ENCODE data around the gene RALGDS.
"Not testable (repeated sequence)": the region's sequence is repeated elsewhere in the genome, so short reads cannot be mapped to it uniquely, and the experiment has no call there.

Gene RALGDS

DNA sequence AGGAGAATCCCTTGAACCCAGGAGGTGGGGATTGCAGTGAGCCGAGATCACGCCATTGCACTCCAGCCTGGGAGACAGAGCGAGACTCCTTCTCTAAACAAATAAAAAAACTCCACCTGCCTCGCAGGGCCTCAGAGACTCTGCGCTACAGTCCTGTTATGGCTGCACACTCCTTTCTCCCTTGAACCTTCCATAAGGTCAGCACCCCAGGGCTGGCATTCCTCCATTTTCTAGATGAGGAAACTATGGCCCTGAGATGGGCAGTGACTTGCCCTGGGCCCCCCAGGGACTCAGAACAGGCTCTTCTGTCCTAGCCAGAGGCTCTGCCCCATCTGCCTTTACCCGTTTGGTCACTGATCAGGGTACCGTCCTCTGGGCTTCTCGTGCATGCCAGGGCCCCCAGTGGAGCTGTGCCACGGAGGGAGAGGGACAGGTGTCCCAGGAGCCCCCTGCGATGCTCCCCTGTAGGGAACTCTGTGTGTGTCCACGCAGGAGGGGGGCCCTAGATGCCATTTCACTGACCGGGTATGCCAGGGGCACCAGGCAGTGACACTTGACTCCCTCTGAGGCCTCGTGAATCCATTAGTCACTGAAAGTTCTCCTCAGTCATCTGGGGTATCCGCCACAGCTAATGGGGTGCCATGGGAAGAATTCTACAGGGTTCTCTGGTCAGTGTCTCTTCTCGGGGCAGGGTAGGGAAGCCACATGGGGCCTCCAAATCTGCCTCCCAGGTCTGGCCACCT is 16.2 kb downstream of the RALGDS start:
- DNase-seq, result no peak

DNA sequence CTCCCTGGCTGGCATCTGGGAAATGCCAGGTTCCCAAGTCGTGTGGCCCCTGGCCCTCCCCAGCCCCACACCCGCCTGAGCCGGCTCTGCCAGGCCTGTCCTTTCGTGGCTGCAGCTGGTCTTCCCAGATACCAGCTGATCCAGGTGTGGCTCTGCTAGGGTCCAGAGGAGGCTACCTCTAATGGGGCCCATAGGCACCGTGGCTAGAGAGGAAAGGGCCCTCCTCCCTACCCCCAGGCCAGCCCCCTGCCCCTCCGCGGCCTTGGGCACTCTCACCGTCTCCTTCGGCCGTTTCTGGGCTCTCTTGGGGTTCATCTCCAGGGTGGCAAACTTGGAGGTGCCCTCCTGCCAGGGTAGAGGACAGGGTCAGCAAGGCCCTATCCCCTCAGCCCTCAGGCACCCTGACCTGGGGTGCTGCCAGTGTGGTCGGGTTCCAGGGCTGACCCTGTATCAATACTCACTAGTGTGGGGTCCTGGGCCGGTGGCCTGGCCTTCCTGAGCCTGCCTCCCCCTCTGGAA is 17.0 kb downstream of the RALGDS start:
- DNase-seq, result no peak

DNA sequence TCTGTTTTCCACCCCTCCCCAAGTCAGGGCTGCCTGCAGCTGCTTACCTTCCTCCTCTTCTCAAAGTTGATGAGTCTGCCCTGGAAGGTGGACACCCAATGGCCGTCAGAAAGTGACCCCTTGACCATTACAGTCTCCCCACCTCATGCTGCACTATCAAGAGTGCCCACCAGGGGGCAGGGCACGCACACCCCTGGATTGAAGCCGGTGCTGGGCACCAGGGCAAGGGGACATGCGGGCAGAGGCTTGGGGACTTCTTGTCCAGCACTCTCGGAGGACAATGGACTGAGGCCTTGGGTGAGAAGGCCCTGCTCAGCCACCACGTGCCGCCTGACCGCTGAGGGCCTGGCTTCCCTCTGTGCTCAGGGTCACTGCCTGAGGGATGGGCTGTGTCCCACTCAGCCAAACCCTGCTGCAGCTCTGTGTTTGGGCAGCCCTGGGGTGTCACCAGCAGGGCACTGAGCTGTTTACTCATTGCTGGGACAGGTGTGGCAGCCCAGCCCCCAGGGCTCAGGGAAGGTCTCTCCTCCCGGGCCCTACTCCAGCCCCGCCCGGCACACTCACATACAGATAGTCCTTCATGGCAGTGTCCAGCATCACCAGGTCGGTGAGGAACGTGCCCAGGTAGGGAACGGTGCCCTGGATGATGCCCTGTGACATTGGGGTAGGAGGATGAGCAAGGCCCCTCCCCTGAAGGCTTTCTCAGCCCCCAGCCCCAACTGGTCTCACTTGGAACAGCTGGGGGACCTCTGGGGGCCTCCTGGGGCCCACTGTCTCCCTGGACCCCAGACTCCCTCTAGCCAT is 17.7 kb downstream of the RALGDS start:
- peak; percentile 42 for DNase-seq

DNA sequence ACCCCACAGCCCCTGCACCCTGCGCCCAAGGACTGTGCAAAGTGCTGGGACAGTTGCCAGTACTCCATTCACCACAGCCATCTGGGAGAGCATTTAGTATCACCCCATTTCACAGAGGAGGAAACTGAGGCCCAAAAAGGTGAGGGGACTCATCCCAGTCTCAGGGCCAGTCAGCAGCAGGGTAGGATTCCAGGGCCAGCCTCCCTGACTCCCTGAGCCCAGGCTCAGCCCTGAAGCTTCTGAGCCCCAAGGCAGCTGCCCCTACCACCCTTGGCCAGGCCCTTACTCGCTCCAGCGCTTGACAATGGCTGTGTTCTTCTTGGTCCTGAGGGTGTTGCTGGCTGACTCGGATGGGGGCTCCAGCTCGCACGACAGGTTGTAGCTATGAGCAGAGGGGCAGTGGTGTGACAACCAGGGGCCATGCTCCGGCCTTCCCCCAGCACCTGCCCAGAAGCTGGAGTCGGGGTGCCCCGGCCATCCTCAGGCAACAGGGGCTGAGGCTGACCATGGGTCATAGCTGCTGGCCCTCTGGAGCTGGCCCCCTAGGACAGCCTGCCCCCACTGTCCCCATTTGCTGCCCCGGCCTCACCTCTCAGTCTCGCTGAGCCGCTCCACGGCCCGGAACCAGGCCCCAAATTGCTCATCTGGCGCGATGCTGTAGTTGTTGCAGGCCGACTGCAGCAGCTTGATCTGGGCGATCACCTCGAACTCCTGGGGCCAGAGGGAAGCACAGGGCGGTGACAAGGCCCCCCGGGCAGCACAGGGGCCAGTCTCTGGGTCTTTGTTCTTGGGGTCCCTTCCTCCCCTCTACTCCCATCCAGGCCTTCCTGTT is 18.6 kb downstream of the RALGDS start:
- DNase-seq, result no peak

DNA sequence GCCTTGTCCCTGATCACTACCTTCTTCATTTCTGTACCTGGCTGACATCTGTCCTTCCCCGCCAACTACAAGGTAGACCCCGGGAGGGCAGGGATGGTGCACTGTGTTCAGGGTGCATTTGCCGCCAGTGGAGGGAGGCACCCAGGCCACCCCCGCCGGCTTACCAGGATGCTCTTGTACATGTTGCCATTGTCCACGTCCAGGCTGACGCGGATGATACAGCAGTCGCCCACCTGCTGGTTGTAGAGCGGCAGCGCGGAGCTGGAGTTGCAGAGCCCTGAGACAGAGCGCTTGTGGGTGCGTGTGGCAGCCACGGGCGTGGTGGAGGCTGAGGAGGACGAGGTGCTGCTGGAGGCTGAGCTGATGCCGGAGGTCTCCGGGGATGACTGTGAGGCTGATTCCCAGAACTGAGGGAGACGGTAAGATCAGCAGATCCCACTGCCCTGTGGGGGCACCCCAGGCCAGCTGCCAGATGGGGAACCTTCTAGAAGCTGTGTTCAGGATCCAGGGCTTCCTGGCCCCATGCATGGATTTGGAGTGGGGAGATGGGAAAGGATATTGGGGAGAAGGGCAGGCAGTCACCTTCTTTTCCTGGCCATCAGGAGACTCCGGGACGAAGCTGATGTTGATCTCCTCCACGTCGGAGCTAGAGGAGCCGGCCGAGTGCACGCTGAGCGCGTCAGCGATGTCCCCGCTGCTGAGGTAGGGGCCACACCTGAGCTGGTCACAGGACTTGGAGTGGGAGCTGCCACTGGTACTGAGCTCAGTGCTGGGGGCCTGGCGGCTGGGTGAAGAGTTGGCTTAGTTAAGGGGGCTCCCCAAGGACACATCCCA is 19.5 kb downstream of the RALGDS start:
- no peak for DNase-seq

DNA sequence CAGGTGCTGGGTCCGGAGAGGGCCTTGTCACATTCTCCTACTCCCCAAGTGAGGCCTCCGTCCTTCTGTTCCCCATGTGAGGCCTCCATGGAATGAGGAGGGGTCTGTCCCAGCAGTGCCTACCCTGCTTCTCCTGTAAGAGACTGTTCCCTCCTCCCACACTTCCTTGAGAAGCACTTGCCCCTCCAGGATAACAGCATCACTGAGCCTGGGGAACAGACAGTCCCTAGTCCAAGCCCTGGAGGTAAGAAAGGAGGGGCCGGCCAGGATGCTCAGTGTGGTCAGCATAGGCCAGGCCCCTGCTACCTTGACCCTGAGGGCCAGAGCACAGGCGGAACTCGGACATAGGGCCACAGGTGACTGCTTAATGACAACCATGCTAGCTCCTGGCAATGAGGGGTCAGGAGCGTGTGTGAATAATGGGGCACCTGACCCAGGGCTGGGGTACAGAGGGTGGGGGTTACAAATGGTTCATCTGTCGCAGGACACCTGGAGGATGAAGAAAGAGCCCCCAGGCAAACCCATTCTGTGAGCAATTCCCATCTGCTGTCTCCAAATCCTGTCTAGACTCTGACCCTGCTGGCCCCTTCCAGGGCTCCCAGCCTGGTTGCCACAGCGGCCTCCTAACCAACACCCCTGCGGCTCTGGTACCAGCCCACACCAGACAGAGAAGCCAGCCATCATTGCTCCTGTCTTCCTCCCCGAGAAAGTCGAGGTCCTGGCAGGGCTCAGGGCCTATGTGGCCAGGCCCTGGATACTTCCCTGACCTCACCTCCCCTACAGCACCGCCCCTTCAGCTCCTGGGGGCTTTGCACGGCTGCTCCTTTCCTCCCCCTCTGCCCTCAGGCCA is 20.3 kb downstream of the RALGDS start:
- DNase-seq, result no peak

DNA sequence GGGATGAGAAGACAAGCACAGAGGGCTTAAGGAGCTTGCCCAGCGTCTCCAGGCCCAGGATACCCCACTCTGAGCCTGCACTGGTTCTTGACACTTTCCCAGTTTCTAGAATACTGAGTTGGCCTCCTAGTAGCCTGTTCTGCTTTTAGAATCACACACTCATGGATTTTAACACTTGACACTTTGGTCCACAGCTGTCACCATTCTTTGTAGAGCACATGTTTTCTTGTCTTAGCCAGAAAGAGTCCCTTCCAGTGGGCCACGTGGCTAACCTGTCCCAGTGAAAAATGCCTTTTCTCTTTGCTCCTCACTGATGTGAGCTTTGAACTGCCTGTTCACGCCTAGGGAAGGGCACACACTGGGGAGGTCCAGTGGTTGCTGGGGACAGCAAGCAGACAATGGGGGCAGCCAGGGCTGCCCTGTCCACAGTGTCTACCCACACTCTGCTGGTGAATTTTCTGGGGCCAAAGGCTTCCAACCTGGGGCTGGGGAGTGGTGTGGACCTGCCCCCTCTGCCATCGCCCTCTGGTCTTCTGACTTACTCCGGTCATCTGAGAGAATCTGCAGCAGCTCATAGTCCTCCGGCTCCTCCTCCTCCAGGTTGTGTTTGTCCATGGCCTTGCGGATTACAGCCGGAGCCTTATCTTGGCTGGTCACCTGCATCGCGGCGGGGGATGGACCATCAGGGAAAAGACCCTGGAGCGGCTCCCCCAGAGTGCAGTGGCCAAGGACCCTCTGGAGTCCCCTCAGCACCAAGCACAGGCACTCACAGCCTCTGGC is 21.1 kb downstream of the RALGDS start:
- no peak for DNase-seq

DNA sequence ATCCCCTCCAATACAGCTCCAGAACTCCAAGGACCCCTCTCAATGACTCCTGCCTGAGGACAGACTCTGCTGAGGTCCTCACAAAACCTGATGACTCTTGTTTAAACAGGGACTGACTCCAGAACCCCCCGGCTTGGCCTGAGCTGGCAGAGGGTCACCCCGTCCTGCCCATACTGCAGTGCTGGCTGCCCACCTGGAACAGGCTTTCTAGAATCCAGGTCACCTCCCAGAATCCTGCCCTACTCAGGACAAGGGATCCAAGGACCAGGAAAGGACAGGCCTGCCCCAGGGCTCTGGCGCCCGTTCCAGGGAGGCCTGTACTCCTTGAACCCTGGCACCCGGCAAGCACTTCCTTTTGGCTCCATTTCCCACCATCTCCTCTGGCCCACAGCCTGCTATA is 22.2 kb downstream of the RALGDS start:
- DNase-seq, result no peak

DNA sequence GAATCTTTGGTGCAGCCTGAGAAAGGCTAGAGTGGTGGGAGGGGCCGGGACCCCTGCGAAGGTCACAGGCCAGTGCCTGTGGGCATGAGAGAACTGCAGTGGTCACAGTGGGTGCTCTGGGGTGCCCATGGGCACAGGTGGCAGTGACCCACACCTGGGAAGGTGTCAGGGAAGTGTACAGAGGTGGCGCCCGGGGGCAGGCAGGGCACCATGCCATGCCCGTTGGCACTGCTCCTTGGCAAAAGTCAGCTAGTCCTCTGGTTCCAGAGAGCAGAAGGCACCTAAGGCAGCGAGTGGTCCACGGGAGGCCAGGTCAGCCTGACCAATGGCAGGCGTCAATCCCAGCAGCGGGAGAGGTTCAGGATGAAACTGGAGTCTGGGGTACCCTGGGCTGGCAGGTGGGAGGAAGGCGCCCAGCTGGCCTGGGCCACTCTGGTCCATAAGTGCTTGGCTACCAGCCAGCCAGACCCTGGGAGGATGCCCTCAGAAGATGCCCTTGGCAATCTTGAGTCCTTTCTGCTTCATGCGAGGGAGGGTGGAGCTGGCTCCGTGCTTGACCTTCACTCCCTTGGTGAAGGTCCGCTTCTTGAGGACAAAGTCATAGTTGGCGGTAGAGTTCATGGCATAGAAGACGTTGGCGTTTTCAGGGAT is 22.8 kb downstream of the RALGDS start:
- DNase-seq, result no peak

DNA sequence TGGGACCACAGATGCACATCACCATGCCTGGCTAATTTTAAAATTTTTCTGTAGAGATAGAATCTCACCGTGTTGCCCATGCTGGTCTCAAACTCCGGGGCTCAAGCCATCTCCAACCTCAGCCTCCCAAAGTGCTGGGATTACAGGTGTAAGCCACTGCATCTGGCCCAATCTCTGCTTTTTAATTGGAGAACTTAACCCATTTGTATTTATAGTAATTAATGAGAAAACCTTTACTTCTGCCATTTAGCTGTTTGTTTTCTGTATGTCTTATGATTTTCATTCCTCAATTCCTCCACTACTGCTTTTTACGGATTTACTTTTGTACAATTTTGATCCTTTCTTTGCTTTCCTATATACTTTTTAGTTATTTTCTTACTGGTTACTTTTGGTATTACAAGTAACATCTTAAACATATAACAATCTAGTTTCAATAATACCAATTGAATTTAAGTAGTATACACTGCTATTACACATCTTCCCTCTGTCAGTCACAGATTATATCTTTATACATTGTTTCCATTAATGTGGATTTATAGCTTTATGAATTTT is 26.1 kb downstream of the RALGDS start:
- no peak for DNase-seq

DNA sequence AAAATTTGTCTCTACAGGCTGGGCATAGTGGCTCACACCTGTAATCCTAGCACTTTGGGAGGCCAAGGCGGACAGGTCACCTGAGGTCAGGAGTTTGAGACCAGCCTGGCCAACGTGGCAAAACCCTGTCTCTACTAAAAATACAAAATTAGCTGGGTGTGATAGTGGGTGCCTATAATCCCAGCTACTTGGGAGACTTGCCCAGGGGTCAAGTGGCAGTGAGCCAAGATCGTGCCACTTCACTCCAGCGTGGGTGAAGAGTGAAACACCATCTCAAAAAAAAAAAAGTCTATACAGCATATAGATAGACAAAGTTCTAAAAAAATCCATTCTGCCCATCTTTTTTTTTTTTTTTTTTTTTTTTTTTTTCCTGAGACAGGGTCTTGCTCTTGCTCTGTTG is 26.7 kb downstream of the RALGDS start:
- DNase-seq, result not testable (repeated sequence)

DNA sequence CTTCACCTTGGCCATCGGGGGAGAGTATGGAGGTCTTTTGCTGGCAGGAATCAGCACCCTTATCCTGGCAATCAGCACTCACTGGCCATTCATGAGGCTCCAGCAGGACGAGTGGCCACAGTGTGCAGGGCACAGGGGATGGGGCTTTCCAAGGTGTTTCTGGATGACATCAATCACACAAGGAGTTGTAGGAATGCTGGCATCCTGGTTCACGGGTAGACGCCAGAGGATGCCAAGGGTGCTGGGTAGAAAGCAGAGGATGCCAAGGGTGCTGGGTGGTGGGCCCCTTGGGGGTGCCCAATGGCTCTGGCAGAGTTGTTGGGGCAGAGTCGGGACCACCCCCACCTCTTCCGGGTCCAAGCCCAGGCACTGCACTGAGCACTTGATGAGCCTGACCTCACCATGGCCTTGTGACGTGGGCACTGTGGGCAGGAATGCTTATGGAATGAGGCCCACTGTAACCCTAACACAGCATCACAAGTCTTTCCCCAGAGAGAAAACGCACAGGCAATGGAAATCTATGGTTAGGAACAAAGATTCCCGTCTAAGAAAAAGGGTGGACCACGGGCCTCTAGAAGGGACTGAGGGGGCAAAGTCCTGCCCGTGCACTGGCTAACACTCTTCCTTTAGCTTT is 30.2 kb downstream of the RALGDS start:
- DNase-seq, result no peak

DNA sequence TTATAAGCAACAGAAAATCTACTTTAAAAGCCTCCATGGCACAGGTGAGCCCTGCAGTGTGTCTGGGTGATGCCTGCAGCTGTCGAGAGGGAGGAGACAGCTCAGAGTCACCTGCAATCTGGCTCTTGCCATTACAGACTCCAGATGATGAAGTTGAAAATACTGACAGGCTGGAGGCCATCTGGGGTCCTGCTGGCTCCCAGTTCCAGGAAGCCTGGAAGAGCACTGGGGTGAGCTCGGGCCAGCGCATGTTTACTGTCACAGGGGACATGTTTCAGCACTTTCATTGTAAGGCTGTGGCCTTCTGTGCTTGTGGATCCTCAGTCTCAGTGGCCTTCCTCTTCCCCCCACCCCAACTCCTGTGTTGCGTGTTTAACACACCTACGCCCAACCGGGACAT is 30.9 kb downstream of the RALGDS start:
- DNase-seq, result no peak

DNA sequence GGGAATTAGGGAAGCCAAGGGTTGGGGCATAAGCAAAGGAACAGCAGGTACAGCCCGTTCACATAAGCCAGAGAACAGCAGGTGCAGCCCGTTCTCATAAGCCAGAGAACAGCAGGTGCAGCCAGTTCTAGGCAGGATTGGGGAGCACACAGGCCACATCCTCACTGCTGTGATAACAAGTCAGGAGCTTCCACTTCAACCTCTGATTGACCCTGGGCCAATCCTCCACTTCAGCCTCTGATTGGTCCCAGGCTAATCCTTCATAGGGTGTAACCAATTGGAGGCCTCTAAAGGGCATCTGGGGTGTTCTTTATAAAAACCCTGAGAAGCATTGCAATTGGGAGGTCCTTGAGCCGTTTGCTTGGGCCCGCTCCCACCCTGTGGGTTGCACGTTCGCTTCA is 31.8 kb downstream of the RALGDS start:
- no peak for DNase-seq

DNA sequence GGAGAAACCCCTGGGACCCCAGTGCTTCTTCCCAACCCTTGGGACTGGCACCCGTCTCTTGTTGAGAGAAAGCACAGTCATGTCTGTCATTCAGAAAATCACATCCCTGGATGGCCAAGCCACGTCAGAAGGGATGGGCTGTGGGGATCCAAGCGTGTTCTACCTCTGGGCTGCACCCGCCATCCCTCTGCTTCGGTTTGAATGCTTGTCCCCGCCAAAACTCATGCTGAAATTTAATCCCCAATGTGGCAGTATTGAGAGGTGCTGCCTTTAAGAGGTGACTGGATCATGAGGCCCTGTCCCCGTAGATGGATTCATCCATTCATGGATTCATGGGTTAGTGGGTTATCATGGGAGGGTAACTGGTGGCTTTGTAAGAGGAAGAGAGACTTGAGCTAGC is 32.3 kb downstream of the RALGDS start:
- no peak for DNase-seq

DNA sequence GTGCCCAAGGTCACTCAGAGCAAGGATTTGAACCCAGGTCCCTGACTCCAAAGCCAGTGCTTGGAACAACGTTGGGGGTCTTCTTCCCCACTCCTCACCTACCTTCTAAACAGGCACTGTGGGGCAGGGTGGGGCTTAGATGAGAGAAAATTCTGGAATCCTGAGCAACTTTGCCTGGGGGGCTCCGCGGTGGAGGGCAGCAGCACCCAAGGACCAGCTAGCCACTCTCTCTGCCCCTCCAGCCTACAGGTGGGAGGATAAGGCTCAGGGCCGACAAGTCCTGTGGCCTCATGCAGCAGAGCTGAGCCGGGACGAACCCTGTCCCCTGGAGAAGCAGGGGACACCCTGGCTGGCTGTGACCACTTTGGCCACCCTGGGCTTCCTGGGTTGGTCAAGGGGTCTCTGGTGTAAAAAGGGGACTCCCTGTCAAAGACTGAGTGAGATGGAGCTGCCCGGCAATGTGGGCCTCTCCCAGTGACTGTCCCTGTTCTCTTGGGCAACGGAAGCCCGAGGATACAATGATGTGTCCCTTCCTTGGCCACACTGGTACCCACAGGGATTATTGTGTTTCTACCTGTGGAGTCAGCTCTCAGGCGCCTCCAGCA is 32.8 kb downstream of the RALGDS start:
- DNase-seq, result no peak

DNA sequence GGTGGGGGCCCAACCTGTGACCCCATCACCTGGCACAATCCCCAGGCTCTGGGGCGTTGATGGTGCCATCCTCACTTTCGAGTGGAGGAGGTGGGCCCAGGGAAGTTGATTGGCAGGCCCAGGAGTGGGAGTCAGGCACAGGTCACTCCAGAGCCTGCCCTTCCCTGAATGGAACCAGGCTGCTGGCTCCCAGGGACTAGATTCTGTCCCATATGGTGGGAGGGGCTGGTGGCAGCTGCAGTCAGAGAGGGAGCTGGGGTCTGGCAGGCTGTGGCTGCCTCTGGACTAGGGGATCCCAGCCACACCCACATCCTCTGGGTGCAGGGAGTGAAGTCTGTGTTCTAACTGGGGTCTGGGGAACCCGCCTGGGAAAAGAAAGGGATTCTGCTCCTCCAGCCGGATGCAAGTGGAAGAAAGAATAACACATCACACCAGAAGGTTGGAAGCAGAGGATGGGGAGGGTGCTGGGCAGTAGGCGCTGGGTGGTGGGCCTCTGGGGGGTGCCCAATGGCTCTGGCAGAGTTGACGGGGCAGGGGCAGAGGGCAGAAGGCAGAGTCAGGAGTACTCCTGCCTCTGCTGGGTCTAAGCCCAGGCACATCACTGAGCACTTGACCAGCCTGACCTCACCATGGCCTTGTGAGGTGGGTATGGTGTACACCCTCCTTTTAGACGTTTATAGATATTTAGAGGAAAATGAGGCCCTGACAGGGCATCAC is 33.5 kb downstream of the RALGDS start:
- no peak for DNase-seq

DNA sequence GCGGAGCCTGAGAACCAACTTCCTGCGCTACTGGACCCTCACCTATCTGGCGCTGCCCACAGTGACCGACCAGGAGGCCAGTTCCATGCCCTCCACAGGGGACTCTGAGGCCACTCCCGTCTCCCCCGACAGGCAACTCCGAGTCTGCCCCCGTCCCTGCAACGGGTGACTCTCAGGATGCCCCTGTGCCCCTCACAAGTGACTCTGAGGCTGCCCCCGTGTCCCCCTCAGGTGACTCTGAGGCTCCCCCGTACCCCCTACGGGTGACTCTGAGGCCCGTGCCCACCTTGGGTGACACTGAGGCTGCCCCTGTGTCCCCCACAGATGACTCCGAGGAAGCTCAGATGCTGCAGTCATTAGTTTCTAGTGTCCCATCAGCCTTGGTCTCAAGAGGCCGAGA is 34.1 kb downstream of the RALGDS start:
- DNase-seq, result no peak
